ENCODE data around the gene PRR3. TPM values are rescaled to one million over a fixed set of nuclear protein-coding genes. Genes with fewer than 3 reads are reported as not detected.

The PRR3 gene
- total and polyA plus RNA-seq, 9 of the 15 experiments (the other 6 are each of a cell fraction or from before 2014, with no cell fraction given) = 23.5 to 59.6 (median 28.8) TPM

DNA sequence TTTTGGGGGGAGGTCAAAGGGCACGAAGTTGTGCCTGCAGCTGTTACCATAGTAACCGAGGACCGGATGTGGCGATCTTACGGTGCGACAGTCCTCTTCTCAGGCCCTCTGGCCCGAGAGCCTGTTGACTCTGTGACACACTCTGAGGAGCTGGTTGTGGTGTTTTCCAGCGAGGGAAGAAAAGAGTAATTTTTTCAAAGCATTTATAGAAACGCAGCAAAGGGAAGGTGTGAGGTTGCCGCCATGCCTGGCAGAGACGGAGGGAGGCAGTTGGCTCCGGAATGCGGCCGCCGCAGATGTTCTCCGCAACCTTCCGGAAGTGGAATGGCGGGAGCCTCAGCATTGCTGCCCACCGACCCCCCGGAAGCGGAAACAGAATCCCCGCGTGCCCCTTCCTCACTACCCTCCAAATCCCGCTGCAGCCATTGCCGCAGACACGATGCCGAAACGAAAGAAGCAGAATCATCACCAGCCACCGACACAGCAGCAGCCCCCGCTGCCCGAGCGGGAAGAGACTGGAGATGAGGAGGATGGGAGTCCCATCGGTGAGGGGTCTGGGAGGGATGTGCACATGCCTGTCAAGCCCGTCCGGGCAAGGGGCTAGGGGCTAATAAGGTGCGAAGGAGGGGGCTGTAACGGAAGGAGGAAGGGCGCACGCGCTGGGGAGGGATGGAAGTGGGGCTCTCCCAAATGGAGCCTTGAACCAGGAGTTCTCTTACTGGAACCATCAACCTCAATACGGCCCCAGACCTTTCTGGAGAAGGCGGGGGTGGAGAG is at the start of gene PRR3 (continued):
- TF ChIP-seq, protein P1, sequence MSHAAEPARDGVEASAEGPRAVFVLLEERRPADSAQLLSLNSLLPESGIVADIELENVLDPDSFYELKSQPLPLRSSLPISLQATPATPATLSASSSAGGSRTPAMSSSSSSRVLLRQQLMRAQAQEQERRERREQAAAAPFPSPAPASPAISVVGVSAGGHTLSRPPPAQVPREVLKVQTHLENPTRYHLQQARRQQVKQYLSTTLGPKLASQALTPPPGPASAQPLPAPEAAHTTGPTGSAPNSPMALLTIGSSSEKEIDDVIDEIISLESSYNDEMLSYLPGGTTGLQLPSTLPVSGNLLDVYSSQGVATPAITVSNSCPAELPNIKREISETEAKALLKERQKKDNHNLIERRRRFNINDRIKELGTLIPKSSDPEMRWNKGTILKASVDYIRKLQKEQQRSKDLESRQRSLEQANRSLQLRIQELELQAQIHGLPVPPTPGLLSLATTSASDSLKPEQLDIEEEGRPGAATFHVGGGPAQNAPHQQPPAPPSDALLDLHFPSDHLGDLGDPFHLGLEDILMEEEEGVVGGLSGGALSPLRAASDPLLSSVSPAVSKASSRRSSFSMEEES (CRISPR knock-in tag; IDR thresholded peaks at IDR 0.05) = no peak
- no peak for TF ChIP-seq MEIS2 (IDR thresholded peaks at IDR 0.05; ENCODE audit: partially characterized antibody)
- TF ChIP-seq ZNF507 (tag; conservative IDR thresholded peaks at IDR 0.05) = no peak
- TF ChIP-seq HDAC3 (IDR thresholded peaks at IDR 0.05; ENCODE audit: borderline replicate concordance, partially characterized antibody) = peak; percentile 14
- TF ChIP-seq FOXA1 (IDR thresholded peaks at IDR 0.05; ENCODE audit: borderline replicate concordance) = no peak
- TF ChIP-seq, protein P2, sequence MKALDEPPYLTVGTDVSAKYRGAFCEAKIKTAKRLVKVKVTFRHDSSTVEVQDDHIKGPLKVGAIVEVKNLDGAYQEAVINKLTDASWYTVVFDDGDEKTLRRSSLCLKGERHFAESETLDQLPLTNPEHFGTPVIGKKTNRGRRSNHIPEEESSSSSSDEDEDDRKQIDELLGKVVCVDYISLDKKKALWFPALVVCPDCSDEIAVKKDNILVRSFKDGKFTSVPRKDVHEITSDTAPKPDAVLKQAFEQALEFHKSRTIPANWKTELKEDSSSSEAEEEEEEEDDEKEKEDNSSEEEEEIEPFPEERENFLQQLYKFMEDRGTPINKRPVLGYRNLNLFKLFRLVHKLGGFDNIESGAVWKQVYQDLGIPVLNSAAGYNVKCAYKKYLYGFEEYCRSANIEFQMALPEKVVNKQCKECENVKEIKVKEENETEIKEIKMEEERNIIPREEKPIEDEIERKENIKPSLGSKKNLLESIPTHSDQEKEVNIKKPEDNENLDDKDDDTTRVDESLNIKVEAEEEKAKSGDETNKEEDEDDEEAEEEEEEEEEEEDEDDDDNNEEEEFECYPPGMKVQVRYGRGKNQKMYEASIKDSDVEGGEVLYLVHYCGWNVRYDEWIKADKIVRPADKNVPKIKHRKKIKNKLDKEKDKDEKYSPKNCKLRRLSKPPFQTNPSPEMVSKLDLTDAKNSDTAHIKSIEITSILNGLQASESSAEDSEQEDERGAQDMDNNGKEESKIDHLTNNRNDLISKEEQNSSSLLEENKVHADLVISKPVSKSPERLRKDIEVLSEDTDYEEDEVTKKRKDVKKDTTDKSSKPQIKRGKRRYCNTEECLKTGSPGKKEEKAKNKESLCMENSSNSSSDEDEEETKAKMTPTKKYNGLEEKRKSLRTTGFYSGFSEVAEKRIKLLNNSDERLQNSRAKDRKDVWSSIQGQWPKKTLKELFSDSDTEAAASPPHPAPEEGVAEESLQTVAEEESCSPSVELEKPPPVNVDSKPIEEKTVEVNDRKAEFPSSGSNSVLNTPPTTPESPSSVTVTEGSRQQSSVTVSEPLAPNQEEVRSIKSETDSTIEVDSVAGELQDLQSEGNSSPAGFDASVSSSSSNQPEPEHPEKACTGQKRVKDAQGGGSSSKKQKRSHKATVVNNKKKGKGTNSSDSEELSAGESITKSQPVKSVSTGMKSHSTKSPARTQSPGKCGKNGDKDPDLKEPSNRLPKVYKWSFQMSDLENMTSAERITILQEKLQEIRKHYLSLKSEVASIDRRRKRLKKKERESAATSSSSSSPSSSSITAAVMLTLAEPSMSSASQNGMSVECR (CRISPR knock-in tag; IDR thresholded peaks at IDR 0.05) = no peak; the same call in none of the 2 replicates
- TF ChIP-seq MYBL2 (IDR thresholded peaks at IDR 0.05; ENCODE audit: low read depth) = no peak
- TF ChIP-seq MYBL2 (CRISPR knock-in tag; IDR thresholded peaks at IDR 0.05; ENCODE audit: borderline replicate concordance) = no peak
- no peak for TF ChIP-seq MTF1 (CRISPR knock-in tag; IDR thresholded peaks at IDR 0.05; ENCODE audit: borderline replicate concordance)
- TF ChIP-seq, protein P3, sequence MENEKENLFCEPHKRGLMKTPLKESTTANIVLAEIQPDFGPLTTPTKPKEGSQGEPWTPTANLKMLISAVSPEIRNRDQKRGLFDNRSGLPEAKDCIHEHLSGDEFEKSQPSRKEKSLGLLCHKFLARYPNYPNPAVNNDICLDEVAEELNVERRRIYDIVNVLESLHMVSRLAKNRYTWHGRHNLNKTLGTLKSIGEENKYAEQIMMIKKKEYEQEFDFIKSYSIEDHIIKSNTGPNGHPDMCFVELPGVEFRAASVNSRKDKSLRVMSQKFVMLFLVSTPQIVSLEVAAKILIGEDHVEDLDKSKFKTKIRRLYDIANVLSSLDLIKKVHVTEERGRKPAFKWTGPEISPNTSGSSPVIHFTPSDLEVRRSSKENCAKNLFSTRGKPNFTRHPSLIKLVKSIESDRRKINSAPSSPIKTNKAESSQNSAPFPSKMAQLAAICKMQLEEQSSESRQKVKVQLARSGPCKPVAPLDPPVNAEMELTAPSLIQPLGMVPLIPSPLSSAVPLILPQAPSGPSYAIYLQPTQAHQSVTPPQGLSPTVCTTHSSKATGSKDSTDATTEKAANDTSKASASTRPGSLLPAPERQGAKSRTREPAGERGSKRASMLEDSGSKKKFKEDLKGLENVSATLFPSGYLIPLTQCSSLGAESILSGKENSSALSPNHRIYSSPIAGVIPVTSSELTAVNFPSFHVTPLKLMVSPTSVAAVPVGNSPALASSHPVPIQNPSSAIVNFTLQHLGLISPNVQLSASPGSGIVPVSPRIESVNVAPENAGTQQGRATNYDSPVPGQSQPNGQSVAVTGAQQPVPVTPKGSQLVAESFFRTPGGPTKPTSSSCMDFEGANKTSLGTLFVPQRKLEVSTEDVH (IDR thresholded peaks at IDR 0.05; ENCODE audit: low read depth, partially characterized antibody) = peak; percentile 97
- TF ChIP-seq CBFA2T2 (conservative IDR thresholded peaks at IDR 0.05) = no peak
- no peak for TF ChIP-seq ZNF146 (CRISPR knock-in tag; IDR thresholded peaks at IDR 0.05; ENCODE audit: unreplicated experiment)
- no peak for TF ChIP-seq ZNF551 (CRISPR knock-in tag; IDR thresholded peaks at IDR 0.05)
- peak; percentile 93 for TF ChIP-seq TAF7 (tag; IDR thresholded peaks at IDR 0.05)
- no peak for TF ChIP-seq SRSF7 (optimal IDR thresholded peaks at IDR 0.05; ENCODE audit: low read depth, low read length)
- TF ChIP-seq NUFIP1 (IDR thresholded peaks at IDR 0.05; ENCODE audit: partially characterized antibody) = no peak
- no peak for TF ChIP-seq HOXB6 (CRISPR knock-in tag; IDR thresholded peaks at IDR 0.05; ENCODE audit: borderline replicate concordance)
- no peak for TF ChIP-seq SMARCB1 (IDR thresholded peaks at IDR 0.05; ENCODE audit: insufficient read length, low read depth)
- TF ChIP-seq KLF13 (tag; IDR thresholded peaks at IDR 0.05; ENCODE audit: borderline replicate concordance, low read depth) = no peak
- TF ChIP-seq STAT5A (IDR thresholded peaks at IDR 0.05; ENCODE audit: borderline replicate concordance, low read length) = no peak; the same call in 1 of the 2 replicates
